H1 (cell line): ENCODE data around the gene CFL2.

Experiments used
- EP300 ChIP-seq, 2 experiments: IDR thresholded peaks; 1 replicate in 1 of 2; 2 replicates in 1 of 2; pipeline ENCODE4 v1.6.1; 2011 to 2012; ENCODE audit warnings: low read depth in 2 of 2, low read length in 2 of 2, mild to moderate bottlenecking in 2 of 2, borderline replicate concordance in 1 of 2, inconsistent platforms in 1 of 2, moderate library complexity in 1 of 2
- GABPA ChIP-seq: IDR thresholded peaks from 2 replicates; pipeline ENCODE4 v1.6.1; 2011; ENCODE audit warnings: mild to moderate bottlenecking, low read length, moderate library complexity, borderline replicate concordance; ENCODE audit not compliant: insufficient read depth
- POLR2A ChIP-seq, 2 experiments: IDR thresholded peaks; 1 replicate in 1 of 2; 2 replicates in 1 of 2; pipeline ENCODE4 v1.6.1; 2011; ENCODE audit warnings: low read depth in 2 of 2, low read length in 2 of 2, mild to moderate bottlenecking in 2 of 2; ENCODE audit errors: control extremely low read depth in 1 of 2
- POLR2AphosphoS5 ChIP-seq: IDR thresholded peaks from 2 replicates; pipeline ENCODE4 v1.6.1; 2011; ENCODE audit warnings: low read depth, low read length
- RAD21 ChIP-seq, 2 experiments: IDR thresholded peaks in 1 of 2; conservative IDR thresholded peaks in 1 of 2; 2 replicates each; pipeline ENCODE4 v1.6.1; 2011; ENCODE audit warnings: low read depth in 2 of 2, low read length in 2 of 2, improper control_type of control experiment in 1 of 2, inconsistent platforms in 1 of 2, mild to moderate bottlenecking in 1 of 2, moderate library complexity in 1 of 2
- RBBP5 ChIP-seq: IDR thresholded peaks from 2 replicates; pipeline ENCODE4 v1.7.1; 2012; ENCODE audit warnings: low read depth, mild to moderate bottlenecking, inconsistent platforms, low read length, moderate library complexity, borderline replicate concordance
- SUZ12 ChIP-seq: fragments of 200-600 bp; sonication (generic); IDR thresholded peaks from 2 replicates; pipeline ENCODE4 v1.6.1; 2012; ENCODE audit warnings: mild to moderate bottlenecking, inconsistent platforms, low read length, moderate library complexity, mixed read lengths
- TBP ChIP-seq: IDR thresholded peaks from 2 replicates; pipeline ENCODE4 v1.6.1; 2011; ENCODE audit warnings: low read depth, low read length, improper control_type of control experiment
- ZNF274 ChIP-seq: IDR thresholded peaks from 2 replicates; pipeline ENCODE4 v1.7.0; 2012; ENCODE audit warnings: low read length, borderline replicate concordance; ENCODE audit errors: extremely low read depth
- TF ChIP-seq, protein P1 (sequence below), 3 experiments: IDR thresholded peaks; 1 replicate in 2 of 3; 2 replicates in 1 of 3; pipeline versions ENCODE4 v1.5.1 to v1.6.1; 2011; ENCODE audit warnings: low read length in 3 of 3, mild to moderate bottlenecking in 3 of 3, inconsistent platforms in 2 of 3, low read depth in 1 of 3, moderate library complexity in 1 of 3; ENCODE audit not compliant: insufficient read depth in 1 of 3; ENCODE audit errors: control extremely low read depth in 1 of 3

DNA sequence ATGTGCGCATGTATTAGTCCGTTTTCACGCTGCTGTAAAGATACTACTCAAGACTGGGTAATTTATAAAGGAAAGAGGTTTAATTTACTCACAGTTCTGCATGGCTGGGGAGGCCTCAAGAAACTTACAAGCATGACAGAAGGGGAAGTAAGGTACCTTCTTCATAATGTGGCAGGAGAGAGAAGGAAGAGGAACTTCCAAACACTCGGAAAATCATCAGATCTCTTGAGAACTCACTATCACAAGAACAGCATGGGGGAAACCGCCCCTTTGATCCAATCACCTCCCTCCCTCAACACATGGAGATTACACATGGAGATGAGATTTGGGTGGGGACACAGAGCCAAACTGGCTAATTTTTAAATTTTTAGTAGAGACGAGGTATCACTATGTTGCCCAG, 42.7 kb downstream of the CFL2 start:
- TF ChIP-seq, protein P1, sequence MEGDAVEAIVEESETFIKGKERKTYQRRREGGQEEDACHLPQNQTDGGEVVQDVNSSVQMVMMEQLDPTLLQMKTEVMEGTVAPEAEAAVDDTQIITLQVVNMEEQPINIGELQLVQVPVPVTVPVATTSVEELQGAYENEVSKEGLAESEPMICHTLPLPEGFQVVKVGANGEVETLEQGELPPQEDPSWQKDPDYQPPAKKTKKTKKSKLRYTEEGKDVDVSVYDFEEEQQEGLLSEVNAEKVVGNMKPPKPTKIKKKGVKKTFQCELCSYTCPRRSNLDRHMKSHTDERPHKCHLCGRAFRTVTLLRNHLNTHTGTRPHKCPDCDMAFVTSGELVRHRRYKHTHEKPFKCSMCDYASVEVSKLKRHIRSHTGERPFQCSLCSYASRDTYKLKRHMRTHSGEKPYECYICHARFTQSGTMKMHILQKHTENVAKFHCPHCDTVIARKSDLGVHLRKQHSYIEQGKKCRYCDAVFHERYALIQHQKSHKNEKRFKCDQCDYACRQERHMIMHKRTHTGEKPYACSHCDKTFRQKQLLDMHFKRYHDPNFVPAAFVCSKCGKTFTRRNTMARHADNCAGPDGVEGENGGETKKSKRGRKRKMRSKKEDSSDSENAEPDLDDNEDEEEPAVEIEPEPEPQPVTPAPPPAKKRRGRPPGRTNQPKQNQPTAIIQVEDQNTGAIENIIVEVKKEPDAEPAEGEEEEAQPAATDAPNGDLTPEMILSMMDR (IDR thresholded peaks at IDR 0.05; ENCODE audit: control extremely low read depth in 1 of 3, insufficient read depth in 1 of 3, low read depth in 1 of 3, low read length in 3 of 3), result no peak
- TF ChIP-seq POLR2A (IDR thresholded peaks at IDR 0.05; ENCODE audit: control extremely low read depth in 1 of 2, low read depth in 2 of 2, low read length in 2 of 2) (no peak), TBP (no peak), RBBP5 (no peak), ZNF274 (no peak), SUZ12 (no peak), EP300 (IDR thresholded peaks at IDR 0.05; ENCODE audit: borderline replicate concordance in 1 of 2, low read depth in 2 of 2, low read length in 2 of 2) (no peak), RAD21 (IDR thresholded peaks at IDR 0.05 in 1 of 2, conservative IDR thresholded peaks at IDR 0.05 in 1 of 2; ENCODE audit: low read depth in 2 of 2, low read length in 2 of 2) (no peak), POLR2AphosphoS5 (no peak), GABPA (no peak)
